ENCODE measurements around the gene KIAA1755.

DNA sequence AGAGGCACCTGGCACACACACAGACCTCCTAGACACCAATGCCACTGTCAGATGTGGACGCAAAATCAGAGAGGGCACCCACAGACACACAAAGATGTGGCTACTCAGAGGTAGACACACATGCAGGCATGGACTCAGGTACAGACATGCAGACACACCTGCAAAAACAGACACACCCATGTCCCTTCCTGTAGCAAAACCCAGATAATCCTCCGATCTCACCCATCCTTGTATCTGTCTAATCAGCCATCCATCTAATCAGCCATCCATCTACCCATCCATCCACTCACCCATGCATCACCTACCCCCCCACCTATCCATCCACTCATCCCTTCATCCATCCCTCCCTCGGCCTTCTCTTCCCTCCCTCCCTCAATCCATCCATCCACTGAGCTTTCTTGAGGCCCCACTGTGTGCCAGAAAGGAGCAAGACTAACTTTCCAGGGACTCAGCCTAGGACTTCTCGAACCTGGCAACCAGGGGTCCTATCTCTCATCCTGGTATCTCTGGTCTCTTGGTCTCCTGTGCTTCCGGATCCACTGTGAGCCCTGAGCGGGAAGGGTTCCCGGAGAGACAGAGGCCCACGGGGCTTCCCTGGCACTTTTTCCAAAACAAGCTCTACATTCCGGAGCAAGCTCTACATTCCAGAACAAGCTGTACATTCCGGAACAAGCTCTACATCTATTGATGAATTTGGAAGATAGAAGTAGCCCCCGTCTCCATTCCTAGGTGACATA lies 94.4 kb downstream of the KIAA1755 start:
- TF ChIP-seq, protein P1, sequence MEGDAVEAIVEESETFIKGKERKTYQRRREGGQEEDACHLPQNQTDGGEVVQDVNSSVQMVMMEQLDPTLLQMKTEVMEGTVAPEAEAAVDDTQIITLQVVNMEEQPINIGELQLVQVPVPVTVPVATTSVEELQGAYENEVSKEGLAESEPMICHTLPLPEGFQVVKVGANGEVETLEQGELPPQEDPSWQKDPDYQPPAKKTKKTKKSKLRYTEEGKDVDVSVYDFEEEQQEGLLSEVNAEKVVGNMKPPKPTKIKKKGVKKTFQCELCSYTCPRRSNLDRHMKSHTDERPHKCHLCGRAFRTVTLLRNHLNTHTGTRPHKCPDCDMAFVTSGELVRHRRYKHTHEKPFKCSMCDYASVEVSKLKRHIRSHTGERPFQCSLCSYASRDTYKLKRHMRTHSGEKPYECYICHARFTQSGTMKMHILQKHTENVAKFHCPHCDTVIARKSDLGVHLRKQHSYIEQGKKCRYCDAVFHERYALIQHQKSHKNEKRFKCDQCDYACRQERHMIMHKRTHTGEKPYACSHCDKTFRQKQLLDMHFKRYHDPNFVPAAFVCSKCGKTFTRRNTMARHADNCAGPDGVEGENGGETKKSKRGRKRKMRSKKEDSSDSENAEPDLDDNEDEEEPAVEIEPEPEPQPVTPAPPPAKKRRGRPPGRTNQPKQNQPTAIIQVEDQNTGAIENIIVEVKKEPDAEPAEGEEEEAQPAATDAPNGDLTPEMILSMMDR (conservative IDR thresholded peaks at IDR 0.05; ENCODE audit: low read depth, low read length) = no peak
- no peak for TF ChIP-seq NFE2L2 (IDR thresholded peaks at IDR 0.05; ENCODE audit: low read depth, low read length)
- no peak for TF ChIP-seq POLR2A (IDR thresholded peaks at IDR 0.05; ENCODE audit: low read depth, low read length)
- TF ChIP-seq FOS (IDR thresholded peaks at IDR 0.05; ENCODE audit: low read depth, low read length) = no peak
- no peak for TF ChIP-seq RAD21 (IDR thresholded peaks at IDR 0.05; ENCODE audit: low read length)
- TF ChIP-seq CEBPB (IDR thresholded peaks at IDR 0.05; ENCODE audit: low read depth, low read length) = no peak
- TF ChIP-seq MXI1 (IDR thresholded peaks at IDR 0.05; ENCODE audit: borderline replicate concordance, low read depth, low read length) = no peak
- no peak for TF ChIP-seq MAZ (IDR thresholded peaks at IDR 0.05; ENCODE audit: borderline replicate concordance, low read depth, low read length)
- TF ChIP-seq RFX5 (IDR thresholded peaks at IDR 0.05; ENCODE audit: low read depth, low read length) = no peak
- TF ChIP-seq, protein P2, sequence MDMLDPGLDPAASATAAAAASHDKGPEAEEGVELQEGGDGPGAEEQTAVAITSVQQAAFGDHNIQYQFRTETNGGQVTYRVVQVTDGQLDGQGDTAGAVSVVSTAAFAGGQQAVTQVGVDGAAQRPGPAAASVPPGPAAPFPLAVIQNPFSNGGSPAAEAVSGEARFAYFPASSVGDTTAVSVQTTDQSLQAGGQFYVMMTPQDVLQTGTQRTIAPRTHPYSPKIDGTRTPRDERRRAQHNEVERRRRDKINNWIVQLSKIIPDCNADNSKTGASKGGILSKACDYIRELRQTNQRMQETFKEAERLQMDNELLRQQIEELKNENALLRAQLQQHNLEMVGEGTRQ (IDR thresholded peaks at IDR 0.05; ENCODE audit: low read depth, low read length) = no peak

Data from IMR-90 (cell line).